Measurements from ENCODE around the gene COL8A1.

DNA sequence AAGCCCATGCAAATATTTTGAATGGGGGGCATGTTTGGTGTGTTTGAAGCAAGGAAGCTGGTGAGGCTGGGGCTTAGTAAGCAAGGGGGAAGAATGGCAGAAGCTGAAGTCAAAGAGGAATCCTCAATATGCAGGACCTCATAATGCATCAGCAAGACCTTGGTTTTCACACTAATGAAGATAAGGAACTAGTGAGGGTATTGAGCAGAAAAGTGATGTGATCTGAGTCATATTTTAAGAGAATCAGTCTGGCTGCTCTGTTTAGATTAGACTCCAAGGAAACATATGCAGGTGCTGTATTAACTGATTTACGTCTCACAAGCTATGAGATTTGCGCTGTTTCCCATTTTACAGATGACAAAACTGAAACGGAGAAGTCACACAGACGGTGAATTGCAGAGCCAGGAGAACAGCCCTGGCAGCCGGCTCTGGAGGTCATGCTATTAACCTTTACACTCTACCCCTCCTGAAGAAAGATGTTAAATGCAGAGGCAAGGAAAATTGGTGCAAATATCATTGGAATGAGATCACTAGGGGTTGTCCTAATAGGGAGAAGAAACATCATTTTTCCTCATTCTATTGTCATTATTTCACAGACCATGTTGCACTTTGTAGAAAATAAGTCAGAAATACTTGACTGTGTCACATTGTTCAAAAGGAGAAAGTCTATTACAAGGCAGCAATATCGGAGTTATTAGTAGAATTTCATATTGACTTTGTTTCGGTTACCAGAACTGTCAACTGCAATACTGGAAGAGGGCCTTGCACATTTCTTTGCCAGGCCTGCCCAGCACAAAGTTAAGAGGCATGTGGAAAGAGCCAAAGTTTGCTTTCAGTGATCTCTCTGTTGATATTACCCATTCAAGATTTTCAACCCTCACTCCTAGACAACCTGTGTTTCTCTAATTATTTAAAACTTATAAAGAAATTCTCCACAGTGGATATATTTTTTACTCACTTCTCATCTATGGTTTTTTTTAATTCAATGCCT, 64.9 kb downstream of the COL8A1 start:
- TF ChIP-seq POLR2A (IDR thresholded peaks at IDR 0.05) (no peak), POLR2AphosphoS5 (IDR thresholded peaks at IDR 0.05; ENCODE audit: insufficient read depth in 1 of 2, low read depth in 1 of 2) (no peak)
- TF ChIP-seq, protein P1, sequence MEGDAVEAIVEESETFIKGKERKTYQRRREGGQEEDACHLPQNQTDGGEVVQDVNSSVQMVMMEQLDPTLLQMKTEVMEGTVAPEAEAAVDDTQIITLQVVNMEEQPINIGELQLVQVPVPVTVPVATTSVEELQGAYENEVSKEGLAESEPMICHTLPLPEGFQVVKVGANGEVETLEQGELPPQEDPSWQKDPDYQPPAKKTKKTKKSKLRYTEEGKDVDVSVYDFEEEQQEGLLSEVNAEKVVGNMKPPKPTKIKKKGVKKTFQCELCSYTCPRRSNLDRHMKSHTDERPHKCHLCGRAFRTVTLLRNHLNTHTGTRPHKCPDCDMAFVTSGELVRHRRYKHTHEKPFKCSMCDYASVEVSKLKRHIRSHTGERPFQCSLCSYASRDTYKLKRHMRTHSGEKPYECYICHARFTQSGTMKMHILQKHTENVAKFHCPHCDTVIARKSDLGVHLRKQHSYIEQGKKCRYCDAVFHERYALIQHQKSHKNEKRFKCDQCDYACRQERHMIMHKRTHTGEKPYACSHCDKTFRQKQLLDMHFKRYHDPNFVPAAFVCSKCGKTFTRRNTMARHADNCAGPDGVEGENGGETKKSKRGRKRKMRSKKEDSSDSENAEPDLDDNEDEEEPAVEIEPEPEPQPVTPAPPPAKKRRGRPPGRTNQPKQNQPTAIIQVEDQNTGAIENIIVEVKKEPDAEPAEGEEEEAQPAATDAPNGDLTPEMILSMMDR (IDR thresholded peaks at IDR 0.05): no peak

All from vagina (tissue), 2 donors.